GM12878 (cell line): ENCODE data around the gene MSH5. TPM values are rescaled to one million over a fixed set of nuclear protein-coding genes. Genes with fewer than 3 reads are reported as not detected.

ENCODE experiments used
- ATAC-seq: fragments of 200-7000 bp; cut with Tn5 transposase; 3 replicates; pipeline ENCODE4 v1.9.1; 2020; ENCODE audit warnings: mild to moderate bottlenecking, moderate library complexity
- BruUV-seq: library from RNA; stranded (reverse); fragments of 400-500 nt; replicated peaks from 2 replicates; lab custom pipeline; 2021; lab: Mats Ljungman, UMichigan
- CTCF ChIA-PET: fragments of 300-600 bp; sonication (Branson Sonifier 250); formaldehyde crosslinking; extraction: SDS; loops from one replicate; lab custom pipeline; 2021; ENCODE audit warnings: inconsistent platforms; lab: Yijun Ruan, JAX
- POLR2A ChIA-PET: fragments of 350-600 bp; formaldehyde crosslinking; extraction: SDS; loops from one replicate; lab custom pipeline; 2021; ENCODE audit warnings: inconsistent platforms; lab: Charles Lee
- RAD21 ChIA-PET: fragments of 300-600 bp; sonication (Branson Sonifier 250); formaldehyde crosslinking; loops from one replicate; lab custom pipeline; 2023; ENCODE audit warnings: antibody characterized with exemption; ENCODE audit not compliant: unreplicated experiment; lab: Charles Lee
- SMC1A ChIA-PET: fragments of 300-600 bp; sonication (Branson Sonifier 250); formaldehyde crosslinking; loops from one replicate; lab custom pipeline; 2023; ENCODE audit not compliant: unreplicated experiment, uncharacterized antibody; lab: Charles Lee
- DNase-seq: peaks from one replicate; pipeline ENCODE4 v3.0.0-alpha.2; 2011; ENCODE audit warnings: low read depth, low spot score
- FAIRE-seq: peaks from 3 replicates; lab custom pipeline; 2011; peaks lifted over from hg19 to GRCh38; lab: Jason Lieb, UNC
- H2AFZ ChIP-seq: 2 replicates; pipeline ENCODE4 v1.6.0; 2011; ENCODE audit warnings: low read depth, low read length, control low read depth; ENCODE audit not compliant: control insufficient read depth
- H3K27ac ChIP-seq: 2 replicates; pipeline ENCODE4 v1.5.1; 2011; ENCODE audit warnings: control low read depth; ENCODE audit not compliant: control insufficient read depth, insufficient read depth
- H3K27me3 ChIP-seq, 2 experiments: replicated peaks in 1 of 2; 2 replicates each; pipeline versions ENCODE4 v1.6.0 to v1.6.1; 2011; ENCODE audit warnings: low read length in 1 of 2; ENCODE audit not compliant: control insufficient read depth in 2 of 2, insufficient read depth in 2 of 2
- H3K36me3 ChIP-seq, 2 experiments: 2 replicates each; pipeline ENCODE4 v1.5.1; 2011; ENCODE audit warnings: low read length in 1 of 2; ENCODE audit not compliant: control insufficient read depth in 2 of 2, insufficient read depth in 2 of 2
- H3K4me1 ChIP-seq: 2 replicates; pipeline ENCODE4 v1.6.1; 2011; ENCODE audit warnings: mild to moderate bottlenecking, low read length, moderate library complexity, mixed read lengths; ENCODE audit not compliant: control insufficient read depth, insufficient read depth
- H3K4me2 ChIP-seq: 2 replicates; pipeline ENCODE4 v1.6.0; 2011; ENCODE audit warnings: control low read depth; ENCODE audit not compliant: control insufficient read depth, insufficient read depth
- H3K4me3 ChIP-seq: fragments of 200-600 bp; sonication (generic); 2 replicates; pipeline ENCODE4 v1.5.1; 2016
- H3K79me2 ChIP-seq: 2 replicates; pipeline ENCODE4 v1.6.0; 2011; ENCODE audit warnings: low read length; ENCODE audit not compliant: control insufficient read depth, insufficient read depth
- H3K9ac ChIP-seq: 2 replicates; pipeline ENCODE4 v1.8.0; 2011; ENCODE audit warnings: low read length, control low read depth, mixed read lengths; ENCODE audit not compliant: control insufficient read depth, insufficient read depth
- H3K9me3 ChIP-seq: replicated peaks from 3 replicates; pipeline ENCODE4 v1.5.1; 2011; ENCODE audit warnings: mild to moderate bottlenecking, low read length; ENCODE audit not compliant: control insufficient read depth, insufficient read depth
- H4K20me1 ChIP-seq: 2 replicates; pipeline ENCODE4 v1.6.0; 2011; ENCODE audit not compliant: control insufficient read depth, insufficient read depth
- BACH1 ChIP-seq: fragments of 450-650 bp; IDR thresholded peaks from 2 replicates; pipeline ENCODE4 v1.6.1; 2017; ENCODE audit warnings: mild to moderate bottlenecking, borderline replicate concordance
- CHD4 ChIP-seq: fragments of 200-600 bp; sonication (generic); IDR thresholded peaks from 2 replicates; pipeline ENCODE4 v1.6.1; 2016; ENCODE audit warnings: mild to moderate bottlenecking
- DPF2 ChIP-seq: fragments of 450-650 bp; IDR thresholded peaks from 2 replicates; pipeline ENCODE4 v1.6.1; 2017; ENCODE audit warnings: mild to moderate bottlenecking
- FOS ChIP-seq: IDR thresholded peaks from 3 replicates; pipeline ENCODE4 v1.6.1; 2011; ENCODE audit warnings: borderline replicate concordance; ENCODE audit not compliant: insufficient read length; ENCODE audit errors: extremely low read depth
- GABPA ChIP-seq: IDR thresholded peaks from 2 replicates; pipeline ENCODE4 v1.6.1; 2014; ENCODE audit warnings: antibody characterized with exemption, low read depth, mild to moderate bottlenecking, inconsistent platforms
- GATAD2B ChIP-seq: fragments of 450-650 bp; conservative IDR thresholded peaks from 2 replicates; pipeline ENCODE4 v1.6.1; 2017; ENCODE audit warnings: low read depth, mild to moderate bottlenecking, moderate library complexity
- HDGF ChIP-seq: fragments of 450-650 bp; IDR thresholded peaks from 2 replicates; pipeline ENCODE4 v1.6.1; 2016; ENCODE audit warnings: antibody characterized with exemption
- JUNB ChIP-seq: IDR thresholded peaks from 2 replicates; pipeline ENCODE4 v1.6.1; 2016; ENCODE audit warnings: antibody characterized with exemption, mild to moderate bottlenecking
- POU2F2 ChIP-seq: IDR thresholded peaks from 3 replicates; pipeline ENCODE4 v1.6.1; 2011; ENCODE audit warnings: low read depth, mild to moderate bottlenecking, low read length, borderline replicate concordance
- RCOR1 ChIP-seq: conservative IDR thresholded peaks from 2 replicates; pipeline ENCODE4 v1.6.1; 2012; ENCODE audit warnings: low read depth, low read length, improper control_type of control experiment
- TAF1 ChIP-seq: IDR thresholded peaks from 2 replicates; pipeline ENCODE4 v1.6.1; 2011; ENCODE audit warnings: mild to moderate bottlenecking, low read depth, low read length, borderline replicate concordance
- ZNF274 ChIP-seq: IDR thresholded peaks from one replicate; pipeline ENCODE4 v1.8.0; 2011; ENCODE audit not compliant: insufficient read length, insufficient read depth
- ZNF622 ChIP-seq: fragments of 450-650 bp; IDR thresholded peaks from 2 replicates; pipeline ENCODE4 v1.6.1; 2017; ENCODE audit warnings: mild to moderate bottlenecking, inconsistent platforms
- WGBS: methylation state at CpG from one replicate; pipeline ENCODE4 v1.1.6; 2016; ENCODE audit warnings: low lambda C conversion rate; ENCODE audit not compliant: insufficient replicate concordance, insufficient coverage; ENCODE audit errors: missing lambda C conversion rate; 5-methylcytosine and 5-hydroxymethylcytosine counted together
- in situ Hi-C: fragments of 300-500 bp; cut with MboI; formaldehyde crosslinking; loops from 9 replicates; pipeline ENCODE4 v1.14.3; 2018; ENCODE audit warnings: mixed read lengths
- intact Hi-C: fragments of 100-400 bp; cut with micrococcal nuclease; formaldehyde crosslinking; loops from one replicate; pipeline ENCODE4 v1.14.2; 2022; ENCODE audit not compliant: unreplicated experiment
- polyA plus RNA-seq, 11 experiments: library from polyadenylated mRNA; depleted of rRNA in 4 of 11; unstranded in 6 of 11; stranded (reverse) in 5 of 11; fragments of >200 nt; fragmentation: Nextera tagmentation in 4 of 11; fragmentation: Illumina TruSeq in 1 of 11; extraction: Ambion mirVana in 4 of 11; extraction: Trizol in 1 of 11; gene quantifications; 1 replicate in 1 of 11; 2 replicates in 10 of 11; pipeline versions ENCODE4 v1.2.1 to v1.2.3, GENCODE V29; 2011 to 2016; ENCODE audit warnings: inconsistent platforms in 2 of 11, missing spikeins in 2 of 11, low read depth in 1 of 11
- total RNA-seq, 4 experiments: library from RNA; depleted of rRNA in 3 of 4; stranded (reverse); fragments of >200 nt in 3 of 4; fragmentation: Illumina TruSeq in 1 of 4; extraction: Trizol in 1 of 4; gene quantifications; 2 replicates each; pipeline versions ENCODE4 v1.2.1 to v1.2.3, GENCODE V29; 2013 to 2021
- TF ChIP-seq, protein P1 (sequence below): IDR thresholded peaks from 2 replicates; pipeline ENCODE4 v1.6.1; 2012; ENCODE audit warnings: low read length, inconsistent platforms
- TF ChIP-seq, protein P2 (sequence below): fragments of 450-650 bp; IDR thresholded peaks from 2 replicates; pipeline ENCODE4 v1.6.1; 2017; ENCODE audit warnings: antibody characterized with exemption, mild to moderate bottlenecking, moderate library complexity
- TF ChIP-seq, protein P3 (sequence below): fragments of 450-650 bp; IDR thresholded peaks from 2 replicates; pipeline ENCODE4 v1.6.1; 2017; ENCODE audit warnings: mild to moderate bottlenecking, moderate library complexity

Gene MSH5
- total and polyA plus RNA-seq, 10 of the 15 experiments (the other 5 are each of a cell fraction or from before 2014, with no cell fraction given), result 9.1 to 52.7 (median 30.0) TPM

DNA sequence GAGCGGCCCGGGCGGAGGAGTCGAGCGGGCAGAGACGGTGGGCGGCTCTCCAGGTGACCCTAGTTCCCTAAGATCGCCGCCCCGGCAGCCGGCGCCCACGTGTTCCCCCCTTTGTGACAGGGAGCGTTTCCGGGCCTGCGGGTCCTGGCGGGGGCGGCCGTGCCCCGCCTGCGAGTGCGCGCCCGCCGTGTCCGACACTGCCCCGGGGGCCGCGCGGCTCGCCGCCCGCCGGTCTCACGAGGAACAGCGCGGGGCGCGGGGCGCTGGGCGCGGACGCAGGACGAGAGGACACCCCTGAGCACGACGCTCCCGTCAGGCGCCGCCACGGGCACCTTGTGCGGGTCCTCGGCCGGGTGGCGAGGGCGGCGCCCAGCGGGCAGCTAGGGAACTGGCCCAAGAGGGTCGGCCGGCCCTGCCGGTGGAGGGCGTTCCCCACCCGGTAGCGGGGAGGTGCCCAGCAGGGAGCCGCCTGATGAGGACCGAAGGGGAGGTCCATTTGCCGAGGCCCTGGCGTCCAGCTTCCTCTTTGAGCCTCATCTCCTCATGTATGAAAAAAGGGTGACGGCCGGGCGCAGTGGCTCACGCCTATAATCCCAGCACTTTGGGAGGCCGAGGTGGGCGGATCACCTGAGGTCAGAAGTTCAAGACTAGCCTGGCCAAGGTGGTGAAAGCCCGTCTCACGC is 56.0 kb downstream of the MSH5 start, which contains the start of gene VARS1:
Gene VARS1, minus strand, starts transcription at position 137 of the 683 bp plus-strand sequence. CDS start 535 bp downstream, outside the sequence.
- Histone ChIP-seq H3K4me3 (peak within 1 kb of the TSS; percentile 81), H3K27me3 (no peaks in the 10 kb centered on the region), H3K4me2 (peak within 1 kb of the TSS; percentile 47), H3K36me3 (peaks cover 7 to 11% of the 10 kb centered on the region in 2 experiments; a peak in 3 of 4 replicates), H3K27ac (peak within 1 kb of the TSS; percentile 95), H3K79me2 (peaks cover 21% of the 10 kb centered on the region), H3K4me1 (peaks cover 4% of the 10 kb centered on the region), H3K9ac (peak within 1 kb of the TSS; percentile 81), H4K20me1 (no peaks in the 10 kb centered on the region), H2AFZ (peak within 1 kb of the TSS; percentile 94), H3K9me3 (no peaks in the 10 kb centered on the region)
- intact Hi-C loops (loop anchor here (2.0 to 5.0 kb wide), 2 partner anchors 17 to 37 kb away; no protein-coding TSS in a partner anchor), in situ Hi-C loops (no loop called here)
- ChIA-PET CTCF (interaction anchor here (0.9 to 3.7 kb wide), 13 partner anchors 10 to 128 kb away, joined by 3 to 26 read pairs (median 5); partner anchors contain the start of genes DDAH2, HSPA1B, LSM2 and NEU1), POLR2A (interaction anchor here (0.6 to 3.5 kb wide), 13 partner anchors 11 to 347 kb away, joined by 3 to 32 read pairs (median 4); partner anchors contain the start of genes HSPA1A, HSPA1B, HSPA1L and LSM2), RAD21 (interaction anchor here (0.6 to 2.6 kb wide), 15 partner anchors 11 to 301 kb away, joined by 3 to 19 read pairs (median 4); partner anchors contain the start of genes HSPA1A, HSPA1B, HSPA1L and LSM2), SMC1A (interaction anchor here (1.1 to 2.2 kb wide), 8 partner anchors 11 to 67 kb away, joined by 4 to 10 read pairs (median 4); partner anchors contain the start of genes LSM2 and NEU1)
- ATAC-seq, result peak; percentile 88
- 1% methylated on average over 72 of the region's 75 CpGs for WGBS
- no TSS peak for BruUV-seq
- peak; percentile 31 for FAIRE-seq
- peak; percentile 62 for DNase-seq
- TF ChIP-seq, protein P1, sequence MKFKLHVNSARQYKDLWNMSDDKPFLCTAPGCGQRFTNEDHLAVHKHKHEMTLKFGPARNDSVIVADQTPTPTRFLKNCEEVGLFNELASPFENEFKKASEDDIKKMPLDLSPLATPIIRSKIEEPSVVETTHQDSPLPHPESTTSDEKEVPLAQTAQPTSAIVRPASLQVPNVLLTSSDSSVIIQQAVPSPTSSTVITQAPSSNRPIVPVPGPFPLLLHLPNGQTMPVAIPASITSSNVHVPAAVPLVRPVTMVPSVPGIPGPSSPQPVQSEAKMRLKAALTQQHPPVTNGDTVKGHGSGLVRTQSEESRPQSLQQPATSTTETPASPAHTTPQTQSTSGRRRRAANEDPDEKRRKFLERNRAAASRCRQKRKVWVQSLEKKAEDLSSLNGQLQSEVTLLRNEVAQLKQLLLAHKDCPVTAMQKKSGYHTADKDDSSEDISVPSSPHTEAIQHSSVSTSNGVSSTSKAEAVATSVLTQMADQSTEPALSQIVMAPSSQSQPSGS, result no peak
- TF ChIP-seq GATAD2B (peak; percentile 99), POU2F2 (no peak; the same call in 2 of the 3 replicates), ZNF274 (no peak), FOS (no peak), BACH1 (peak; percentile 97), HDGF (peak; percentile 98), RCOR1 (no peak), DPF2 (peak; percentile 96), GABPA (no peak), CHD4 (no peak), ZNF622 (no peak), TAF1 (no peak; the same call in 1 of the 2 replicates), JUNB (no peak)
- TF ChIP-seq, protein P2, sequence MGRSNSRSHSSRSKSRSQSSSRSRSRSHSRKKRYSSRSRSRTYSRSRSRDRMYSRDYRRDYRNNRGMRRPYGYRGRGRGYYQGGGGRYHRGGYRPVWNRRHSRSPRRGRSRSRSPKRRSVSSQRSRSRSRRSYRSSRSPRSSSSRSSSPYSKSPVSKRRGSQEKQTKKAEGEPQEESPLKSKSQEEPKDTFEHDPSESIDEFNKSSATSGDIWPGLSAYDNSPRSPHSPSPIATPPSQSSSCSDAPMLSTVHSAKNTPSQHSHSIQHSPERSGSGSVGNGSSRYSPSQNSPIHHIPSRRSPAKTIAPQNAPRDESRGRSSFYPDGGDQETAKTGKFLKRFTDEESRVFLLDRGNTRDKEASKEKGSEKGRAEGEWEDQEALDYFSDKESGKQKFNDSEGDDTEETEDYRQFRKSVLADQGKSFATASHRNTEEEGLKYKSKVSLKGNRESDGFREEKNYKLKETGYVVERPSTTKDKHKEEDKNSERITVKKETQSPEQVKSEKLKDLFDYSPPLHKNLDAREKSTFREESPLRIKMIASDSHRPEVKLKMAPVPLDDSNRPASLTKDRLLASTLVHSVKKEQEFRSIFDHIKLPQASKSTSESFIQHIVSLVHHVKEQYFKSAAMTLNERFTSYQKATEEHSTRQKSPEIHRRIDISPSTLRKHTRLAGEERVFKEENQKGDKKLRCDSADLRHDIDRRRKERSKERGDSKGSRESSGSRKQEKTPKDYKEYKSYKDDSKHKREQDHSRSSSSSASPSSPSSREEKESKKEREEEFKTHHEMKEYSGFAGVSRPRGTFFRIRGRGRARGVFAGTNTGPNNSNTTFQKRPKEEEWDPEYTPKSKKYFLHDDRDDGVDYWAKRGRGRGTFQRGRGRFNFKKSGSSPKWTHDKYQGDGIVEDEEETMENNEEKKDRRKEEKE, result peak; percentile 70; the same call in 1 of the 2 replicates
- TF ChIP-seq, protein P3, sequence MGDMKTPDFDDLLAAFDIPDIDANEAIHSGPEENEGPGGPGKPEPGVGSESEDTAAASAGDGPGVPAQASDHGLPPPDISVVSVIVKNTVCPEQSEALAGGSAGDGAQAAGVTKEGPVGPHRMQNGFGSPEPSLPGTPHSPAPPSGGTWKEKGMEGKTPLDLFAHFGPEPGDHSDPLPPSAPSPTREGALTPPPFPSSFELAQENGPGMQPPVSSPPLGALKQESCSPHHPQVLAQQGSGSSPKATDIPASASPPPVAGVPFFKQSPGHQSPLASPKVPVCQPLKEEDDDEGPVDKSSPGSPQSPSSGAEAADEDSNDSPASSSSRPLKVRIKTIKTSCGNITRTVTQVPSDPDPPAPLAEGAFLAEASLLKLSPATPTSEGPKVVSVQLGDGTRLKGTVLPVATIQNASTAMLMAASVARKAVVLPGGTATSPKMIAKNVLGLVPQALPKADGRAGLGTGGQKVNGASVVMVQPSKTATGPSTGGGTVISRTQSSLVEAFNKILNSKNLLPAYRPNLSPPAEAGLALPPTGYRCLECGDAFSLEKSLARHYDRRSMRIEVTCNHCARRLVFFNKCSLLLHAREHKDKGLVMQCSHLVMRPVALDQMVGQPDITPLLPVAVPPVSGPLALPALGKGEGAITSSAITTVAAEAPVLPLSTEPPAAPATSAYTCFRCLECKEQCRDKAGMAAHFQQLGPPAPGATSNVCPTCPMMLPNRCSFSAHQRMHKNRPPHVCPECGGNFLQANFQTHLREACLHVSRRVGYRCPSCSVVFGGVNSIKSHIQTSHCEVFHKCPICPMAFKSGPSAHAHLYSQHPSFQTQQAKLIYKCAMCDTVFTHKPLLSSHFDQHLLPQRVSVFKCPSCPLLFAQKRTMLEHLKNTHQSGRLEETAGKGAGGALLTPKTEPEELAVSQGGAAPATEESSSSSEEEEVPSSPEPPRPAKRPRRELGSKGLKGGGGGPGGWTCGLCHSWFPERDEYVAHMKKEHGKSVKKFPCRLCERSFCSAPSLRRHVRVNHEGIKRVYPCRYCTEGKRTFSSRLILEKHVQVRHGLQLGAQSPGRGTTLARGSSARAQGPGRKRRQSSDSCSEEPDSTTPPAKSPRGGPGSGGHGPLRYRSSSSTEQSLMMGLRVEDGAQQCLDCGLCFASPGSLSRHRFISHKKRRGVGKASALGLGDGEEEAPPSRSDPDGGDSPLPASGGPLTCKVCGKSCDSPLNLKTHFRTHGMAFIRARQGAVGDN, result peak; percentile 87
